ENCODE measurements around the gene CIB2.

Gene CIB2

GRCh38 chr15:78139578-78139977 is 8.3 kb upstream of the CIB2 start:
- TF ChIP-seq CTCF (IDR thresholded peaks at IDR 0.05; ENCODE audit: borderline replicate concordance, insufficient read depth, low read depth, low read length) = no peak
- H3K4me3 ChIP-seq (ENCODE audit: low read depth, low read length) = no peak overlapping the region

DNA sequence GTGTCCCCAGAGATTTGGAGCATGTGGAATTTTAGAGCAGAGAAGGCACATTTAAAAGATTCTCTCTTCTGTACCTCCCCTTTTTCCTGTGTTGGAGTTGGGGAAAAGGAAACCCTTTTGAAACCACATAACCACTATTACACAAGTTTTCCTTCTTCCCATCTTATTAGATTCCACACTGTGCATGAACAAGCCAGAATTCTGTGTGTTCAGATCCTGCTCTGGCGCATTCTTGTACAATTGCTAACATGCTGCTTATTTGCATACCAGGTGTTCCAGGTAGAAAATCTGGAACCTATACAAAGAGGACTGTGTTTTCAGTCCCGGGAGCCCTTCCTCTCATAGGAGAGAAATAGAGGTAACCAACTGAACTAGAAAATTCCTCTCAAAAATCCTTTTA is 2.6 kb upstream of the CIB2 start:
- TF ChIP-seq CTCF (IDR thresholded peaks at IDR 0.05; ENCODE audit: borderline replicate concordance, insufficient read depth, low read depth, low read length) = no peak
- H3K4me3 ChIP-seq (ENCODE audit: low read depth, low read length) = no peak overlapping the region

- no peak for TF ChIP-seq CTCF (IDR thresholded peaks at IDR 0.05; ENCODE audit: borderline replicate concordance, insufficient read depth, low read depth, low read length)
- H3K4me3 ChIP-seq (ENCODE audit: low read depth, low read length) = peak overlapping the region; percentile 94
Measured at GRCh38 chr15:78130466-78131294, 565 bp downstream of the CIB2 start.

GRCh38 chr15:78129751-78130287 is 1.4 kb downstream of the CIB2 start:
- H3K4me3 ChIP-seq (ENCODE audit: low read depth, low read length) = no peak overlapping the region
- TF ChIP-seq CTCF (IDR thresholded peaks at IDR 0.05; ENCODE audit: borderline replicate concordance, insufficient read depth, low read depth, low read length) = no peak

GRCh38 chr15:78129077-78129750 is 2.0 kb downstream of the CIB2 start:
- no peak overlapping the region for H3K4me3 ChIP-seq (ENCODE audit: low read depth, low read length)
- TF ChIP-seq CTCF (IDR thresholded peaks at IDR 0.05; ENCODE audit: borderline replicate concordance, insufficient read depth, low read depth, low read length) = no peak

DNA sequence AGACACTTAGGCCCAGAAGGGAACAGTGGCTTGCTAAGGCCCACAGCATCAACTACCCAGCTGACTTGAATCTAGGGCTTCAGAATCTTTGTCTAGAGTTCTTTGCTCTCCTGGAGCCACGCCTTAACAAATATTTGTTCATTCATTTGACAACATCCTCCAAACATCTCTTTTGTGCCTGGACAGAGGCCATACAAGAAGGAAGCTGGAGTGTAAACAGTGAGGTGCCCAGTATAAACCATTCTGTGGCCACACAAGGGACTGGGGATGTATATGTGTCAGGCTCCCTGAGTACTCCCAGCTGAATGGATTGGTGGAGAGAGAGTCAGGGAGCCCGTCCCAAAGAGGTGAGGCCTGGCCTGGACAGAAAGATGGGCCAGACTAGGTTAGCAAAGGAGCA is 3.4 kb downstream of the CIB2 start:
- no peak for TF ChIP-seq CTCF (IDR thresholded peaks at IDR 0.05; ENCODE audit: borderline replicate concordance, insufficient read depth, low read depth, low read length)
- no peak overlapping the region for H3K4me3 ChIP-seq (ENCODE audit: low read depth, low read length)
